Right hindlimb (tissue), 1 donor: ENCODE results near the gene PTPRT.

Experiments
- DNase-seq: peaks from one replicate; pipeline ENCODE4 v3.0.0-alpha.2; 2018

PTPRT gene

DNA sequence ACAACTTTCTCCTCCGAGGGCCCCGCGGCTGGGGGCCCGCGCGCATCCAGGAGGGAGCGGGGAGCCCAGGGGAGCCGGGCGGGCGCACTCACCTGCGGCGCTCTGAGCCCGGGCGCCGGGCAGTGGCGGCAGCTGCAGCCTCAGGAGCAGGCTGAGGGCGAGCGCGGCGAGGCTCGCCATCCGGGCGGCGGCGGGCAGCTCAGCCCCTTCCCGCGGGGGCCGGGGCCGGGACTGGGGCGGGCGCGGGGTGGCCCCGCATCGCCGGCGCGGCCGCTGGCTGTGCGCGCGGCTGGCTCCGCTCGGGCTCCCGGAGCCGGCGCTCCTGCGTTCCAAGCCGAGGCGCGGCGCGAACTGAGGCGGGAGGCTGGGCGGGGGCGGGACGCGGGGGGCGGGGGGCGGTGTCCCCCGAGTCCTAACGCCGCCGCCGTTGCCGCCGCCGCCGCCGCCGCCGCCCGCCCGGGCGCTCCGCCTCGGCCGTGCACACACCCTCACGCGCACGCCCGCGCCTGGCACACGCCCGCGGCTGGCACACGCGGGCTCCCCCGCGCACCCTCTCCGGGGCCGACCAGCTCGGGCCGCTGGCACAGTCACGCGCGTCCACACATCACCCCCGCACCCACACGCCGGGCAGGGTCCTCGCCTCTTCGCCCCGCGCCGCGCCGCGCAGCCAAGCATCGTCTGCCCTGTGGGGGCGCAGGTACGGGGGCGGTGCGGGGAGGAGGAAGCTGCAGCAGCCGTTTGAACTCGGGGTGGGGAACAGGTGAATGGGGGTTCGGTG, at the start of gene PTPRT:
Gene PTPRT (minus strand): TSS at position 353 of the 778 bp plus-strand sequence. CDS start 173 bp downstream, at position 180.
- DNase-seq, result no peak

DNA sequence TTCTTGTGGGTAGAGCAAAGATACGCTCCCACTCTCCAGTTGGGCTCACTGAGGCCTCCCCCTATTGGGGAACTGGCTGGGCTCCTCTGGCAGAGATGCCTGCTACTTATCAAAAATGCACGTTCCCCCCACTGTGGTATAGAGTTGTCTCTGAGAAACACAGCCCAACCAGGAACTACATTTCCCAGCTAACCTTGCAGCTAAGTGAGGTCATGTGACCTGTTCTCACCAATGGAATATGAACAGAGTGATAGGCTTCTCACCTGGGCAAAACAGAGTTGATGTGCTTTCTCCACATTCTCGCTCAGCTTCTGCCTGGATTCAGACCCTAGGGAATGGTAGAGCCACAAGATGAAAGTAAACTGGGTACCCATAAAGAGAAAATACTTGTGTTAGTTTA, 49.1 kb upstream of the PTPRT start:
- no peak for DNase-seq

DNA sequence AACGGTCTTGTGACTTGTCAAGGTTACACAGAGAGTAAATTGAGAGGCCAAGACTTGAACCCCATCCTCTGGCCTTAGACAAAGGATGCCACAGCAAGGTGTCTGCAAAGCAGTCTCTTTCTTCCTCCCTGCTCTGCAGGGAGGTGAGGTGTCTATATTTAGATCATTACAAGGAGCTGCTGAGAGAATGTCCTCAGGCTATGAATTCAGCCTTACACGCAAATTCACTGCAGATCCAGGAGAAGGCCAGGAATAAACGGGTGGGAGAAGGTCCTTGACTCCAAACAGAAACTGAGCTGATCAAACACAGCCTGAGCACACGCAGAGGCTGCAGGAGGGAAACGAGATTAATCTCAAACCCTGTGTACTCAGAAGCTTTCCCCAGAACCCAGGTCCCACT, 48.6 kb upstream of the PTPRT start:
- DNase-seq, result no peak

DNA sequence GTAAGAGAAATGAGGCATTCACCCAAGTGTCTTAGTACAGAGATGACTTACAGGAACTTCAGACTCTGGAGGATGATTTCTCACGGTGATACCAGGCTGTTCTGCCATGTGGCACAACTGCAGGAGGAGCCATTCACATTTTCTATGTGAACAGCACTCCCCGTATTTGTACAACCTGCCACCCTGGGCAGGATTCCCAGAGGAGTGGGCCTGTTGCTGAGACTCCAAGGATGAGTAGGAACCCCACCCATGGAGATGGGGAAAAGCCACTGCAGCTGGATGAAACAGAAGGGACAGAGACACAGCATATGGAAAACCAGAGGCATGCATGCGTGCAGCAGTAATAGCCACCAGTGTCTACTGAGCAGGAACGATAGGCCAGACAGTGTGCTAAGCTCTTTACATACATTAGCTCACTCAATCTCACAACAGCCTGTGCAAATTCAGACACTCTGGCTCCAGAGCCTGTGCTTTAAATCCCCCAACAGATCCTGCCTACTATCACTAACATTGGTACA, 48.0 kb upstream of the PTPRT start:
- no peak for DNase-seq

DNA sequence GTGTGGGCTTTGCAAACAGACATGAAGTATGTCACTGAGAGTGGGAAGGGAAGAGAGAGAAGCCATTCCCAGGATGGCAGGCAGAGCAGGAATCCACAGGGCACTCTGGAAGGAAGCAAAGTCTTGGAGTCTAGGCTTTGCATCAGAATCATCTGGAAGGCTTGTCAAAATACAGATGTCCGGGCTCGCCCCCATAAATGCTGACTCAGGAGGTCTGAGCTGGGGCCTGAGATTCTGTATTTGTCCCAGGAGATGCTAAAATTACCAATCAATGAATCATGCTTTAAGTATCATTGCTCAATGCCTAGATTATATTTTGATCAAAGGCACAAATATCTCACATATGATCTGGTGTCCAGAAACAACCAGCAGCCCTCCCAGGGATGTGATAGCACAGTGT, 46.3 kb upstream of the PTPRT start:
- no peak for DNase-seq

DNA sequence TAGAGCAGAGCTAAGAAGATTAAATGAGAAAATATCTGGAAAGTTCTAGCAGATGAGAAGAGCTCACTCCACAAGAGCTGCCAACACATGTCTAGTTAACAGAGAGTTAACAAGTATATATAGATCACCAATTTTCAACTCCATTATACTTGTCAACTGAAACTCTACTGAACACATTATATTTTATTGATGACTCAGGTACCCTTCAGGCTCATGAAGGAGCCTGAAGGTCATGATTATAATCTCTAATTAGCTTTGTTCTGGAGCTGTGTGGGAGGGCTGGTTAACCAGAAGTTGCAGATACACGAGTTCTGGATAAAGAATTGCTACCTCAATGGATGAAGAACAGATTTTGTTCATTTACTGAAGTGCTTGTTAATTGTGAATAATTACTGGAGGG, 42.1 kb upstream of the PTPRT start:
- DNase-seq, result no peak

DNA sequence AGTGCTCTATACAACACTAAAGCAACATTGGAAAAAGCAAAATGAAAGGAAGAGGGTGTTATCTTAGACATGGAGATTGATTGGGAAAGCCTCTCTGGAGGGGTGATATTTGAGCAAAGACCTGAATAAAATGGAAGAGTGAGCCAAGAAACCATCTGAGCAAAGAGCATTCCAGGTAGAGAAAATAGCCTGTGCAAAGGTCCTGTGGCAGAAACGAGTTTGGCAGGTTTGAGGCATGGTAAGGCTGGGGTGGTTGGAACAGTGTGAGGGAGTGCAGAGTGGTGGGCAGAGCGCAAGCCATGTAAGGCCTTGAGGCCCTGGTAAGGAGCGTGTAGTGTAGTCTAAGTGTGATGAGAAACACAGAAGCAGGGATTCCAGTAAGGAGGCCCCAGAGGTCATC, 40.0 kb upstream of the PTPRT start:
- no peak for DNase-seq

DNA sequence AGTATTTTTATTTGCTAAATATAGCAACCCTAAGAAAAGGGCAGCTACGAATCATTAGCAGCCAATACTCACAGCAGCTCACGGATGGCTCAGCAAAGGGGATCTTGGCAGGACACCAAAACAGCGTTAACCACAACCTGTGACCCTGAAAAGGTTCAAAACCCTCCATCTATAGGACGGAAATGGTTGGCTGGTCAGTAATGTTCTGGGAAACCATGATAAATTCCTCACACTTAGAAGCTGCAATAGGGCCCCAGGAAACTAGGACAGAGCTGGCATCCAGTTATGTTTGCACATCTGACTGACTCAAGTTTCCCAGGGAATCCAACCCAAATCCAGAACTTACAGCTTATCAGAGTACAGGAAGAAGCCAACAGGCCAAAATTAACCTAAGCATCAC, 30.9 kb upstream of the PTPRT start:
- no peak for DNase-seq

DNA sequence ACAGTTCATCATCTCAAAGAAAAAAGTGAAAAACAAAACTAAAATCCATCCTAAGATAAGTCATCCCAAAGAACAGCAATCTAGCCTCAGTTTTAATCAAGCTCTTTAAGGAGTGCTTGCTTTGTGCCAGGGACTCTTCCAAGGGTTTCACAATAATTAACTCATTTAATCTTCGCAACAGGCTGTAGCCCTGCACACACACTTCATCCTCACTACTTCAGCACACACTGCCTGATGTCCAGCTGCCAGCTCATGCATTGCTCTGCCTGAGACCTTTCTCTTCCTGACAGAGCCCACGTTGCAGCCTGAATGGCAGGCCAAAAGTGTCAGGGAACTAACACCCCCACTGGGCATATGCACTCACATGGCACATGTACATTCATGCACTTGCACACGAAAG, 21.2 kb upstream of the PTPRT start:
- no peak for DNase-seq

DNA sequence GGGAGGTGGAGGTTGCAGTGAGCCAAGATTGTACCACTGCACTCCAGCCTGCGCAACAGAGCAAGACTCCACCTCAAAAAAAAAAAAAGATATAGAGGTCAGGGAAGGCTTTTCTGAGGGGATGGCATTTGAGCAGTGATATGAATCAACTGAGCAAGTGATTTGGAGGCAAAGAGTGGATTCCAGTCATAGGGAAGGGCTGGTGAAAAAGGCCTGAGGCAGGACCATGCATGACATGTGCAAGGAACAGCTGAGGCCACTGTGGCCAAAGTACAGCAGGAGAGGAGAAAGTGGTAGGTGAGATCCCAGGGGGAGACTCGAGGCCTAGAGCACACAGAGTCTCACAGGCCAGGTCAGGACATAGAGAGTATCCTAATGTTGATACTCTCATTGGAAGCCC, 20.1 kb upstream of the PTPRT start:
- no peak for DNase-seq

DNA sequence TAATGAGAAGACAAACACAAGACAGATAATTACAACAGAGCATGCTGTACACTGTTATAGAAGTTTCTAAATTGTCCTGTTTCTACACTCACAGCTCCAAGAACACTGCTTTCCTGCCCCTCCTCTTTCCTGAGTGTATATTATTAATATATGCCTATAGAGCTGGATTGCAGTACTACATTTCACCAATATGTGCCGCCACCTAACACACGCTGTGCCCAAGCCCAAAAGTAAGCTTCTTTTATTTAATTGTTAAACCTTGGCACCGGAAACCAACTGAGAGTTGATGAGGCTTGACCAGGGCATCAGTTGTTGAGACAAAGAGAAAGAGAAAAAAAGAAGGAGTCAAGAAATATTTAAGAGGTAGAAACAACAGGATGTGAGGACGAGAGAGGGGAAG, 16.0 kb upstream of the PTPRT start:
- no peak for DNase-seq

DNA sequence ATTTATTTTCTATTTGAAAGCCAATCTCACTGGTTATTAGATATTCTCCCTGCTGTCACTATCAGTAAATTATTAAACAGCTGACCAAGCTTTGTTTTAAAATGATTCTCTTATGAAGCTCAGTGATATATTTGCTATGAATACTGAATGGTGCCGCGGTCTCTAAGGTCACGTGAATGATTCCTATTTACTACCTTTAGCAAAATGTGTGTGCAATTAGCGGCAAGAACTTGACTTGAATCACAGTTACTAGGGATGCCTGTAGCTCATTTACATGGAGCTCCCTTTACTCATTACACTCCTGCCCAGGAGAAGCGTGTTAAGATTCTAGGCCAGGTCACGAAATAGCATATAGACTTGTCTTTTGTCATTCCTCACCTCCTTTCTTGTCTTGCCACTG, 12.4 kb upstream of the PTPRT start:
- DNase-seq, result no peak

DNA sequence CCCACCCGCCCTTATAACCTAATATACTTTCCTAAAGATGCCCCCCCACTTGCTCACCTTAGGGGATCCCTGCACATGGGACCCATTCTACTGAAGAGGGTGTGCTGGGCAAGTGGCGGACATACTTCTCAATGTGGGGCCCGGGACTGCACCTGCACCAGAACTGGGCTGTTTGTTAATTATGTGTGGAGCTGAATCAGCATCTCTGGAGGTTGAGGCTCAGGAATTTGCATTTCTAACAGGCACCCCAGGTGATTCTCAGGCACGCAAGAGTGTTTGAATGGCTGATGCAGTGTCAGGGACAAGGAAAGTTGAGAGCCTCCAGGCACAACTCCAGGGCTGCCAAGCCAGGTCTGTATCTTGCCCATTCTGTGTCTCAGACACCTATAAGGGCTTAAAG, 8.9 kb upstream of the PTPRT start:
- DNase-seq, result no peak

DNA sequence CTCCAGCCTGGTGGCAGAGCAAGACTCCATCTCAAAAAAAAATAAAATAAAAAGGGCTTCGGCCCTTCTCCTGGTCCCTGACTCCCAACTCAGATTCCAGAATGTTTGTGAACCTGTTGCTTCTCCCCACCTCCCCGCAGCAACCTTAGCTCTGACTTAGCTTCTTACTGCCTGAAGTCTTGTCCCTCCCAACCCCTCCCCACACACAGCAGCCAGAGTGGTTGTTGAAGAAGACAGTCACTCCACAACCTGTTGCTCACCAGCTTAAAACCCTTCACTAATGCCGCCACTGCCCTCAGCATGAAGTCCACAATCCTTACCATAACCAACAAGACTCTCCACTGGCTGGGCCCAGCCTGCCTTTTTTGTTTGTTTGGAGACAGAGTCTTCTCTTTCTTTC, 6.5 kb upstream of the PTPRT start:
- no peak for DNase-seq

DNA sequence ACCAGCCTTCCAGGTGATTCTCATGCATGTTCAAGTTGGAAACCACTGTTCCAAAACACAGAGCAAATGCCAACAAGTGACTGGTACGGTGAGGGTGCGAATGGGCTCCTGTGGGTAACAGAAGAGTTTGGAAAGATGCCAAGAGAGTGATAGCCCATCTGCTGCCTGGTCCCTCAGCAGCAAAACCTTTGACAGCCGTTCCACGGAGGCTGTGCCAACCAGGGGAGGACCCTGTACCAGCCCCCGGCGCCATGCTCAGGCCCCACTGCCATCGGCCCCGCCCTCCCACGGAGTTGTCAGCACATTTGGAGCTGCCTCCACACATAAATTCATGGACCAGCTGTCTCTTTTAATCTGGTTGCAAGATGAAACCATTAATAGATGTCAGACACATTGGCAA, 4.4 kb upstream of the PTPRT start:
- DNase-seq, result no peak

DNA sequence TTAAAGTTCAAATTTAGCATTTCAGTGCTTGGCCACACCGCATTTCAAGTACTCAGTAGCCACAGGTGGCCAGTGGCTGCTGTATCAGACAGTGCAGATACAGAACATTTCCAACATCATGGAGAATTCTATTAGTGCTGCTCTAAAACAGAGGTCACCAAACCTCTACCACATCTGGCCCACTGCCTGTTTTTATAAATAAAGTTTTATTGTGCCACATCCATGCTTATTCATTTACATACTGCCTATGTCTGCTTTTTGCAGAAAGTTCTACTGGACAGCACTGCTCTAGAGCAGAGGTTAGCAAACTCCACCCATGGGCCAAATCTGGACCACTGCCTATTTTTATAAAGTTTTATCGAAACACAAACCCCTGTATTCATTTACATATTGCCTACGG, 3.7 kb upstream of the PTPRT start:
- no peak for DNase-seq

DNA sequence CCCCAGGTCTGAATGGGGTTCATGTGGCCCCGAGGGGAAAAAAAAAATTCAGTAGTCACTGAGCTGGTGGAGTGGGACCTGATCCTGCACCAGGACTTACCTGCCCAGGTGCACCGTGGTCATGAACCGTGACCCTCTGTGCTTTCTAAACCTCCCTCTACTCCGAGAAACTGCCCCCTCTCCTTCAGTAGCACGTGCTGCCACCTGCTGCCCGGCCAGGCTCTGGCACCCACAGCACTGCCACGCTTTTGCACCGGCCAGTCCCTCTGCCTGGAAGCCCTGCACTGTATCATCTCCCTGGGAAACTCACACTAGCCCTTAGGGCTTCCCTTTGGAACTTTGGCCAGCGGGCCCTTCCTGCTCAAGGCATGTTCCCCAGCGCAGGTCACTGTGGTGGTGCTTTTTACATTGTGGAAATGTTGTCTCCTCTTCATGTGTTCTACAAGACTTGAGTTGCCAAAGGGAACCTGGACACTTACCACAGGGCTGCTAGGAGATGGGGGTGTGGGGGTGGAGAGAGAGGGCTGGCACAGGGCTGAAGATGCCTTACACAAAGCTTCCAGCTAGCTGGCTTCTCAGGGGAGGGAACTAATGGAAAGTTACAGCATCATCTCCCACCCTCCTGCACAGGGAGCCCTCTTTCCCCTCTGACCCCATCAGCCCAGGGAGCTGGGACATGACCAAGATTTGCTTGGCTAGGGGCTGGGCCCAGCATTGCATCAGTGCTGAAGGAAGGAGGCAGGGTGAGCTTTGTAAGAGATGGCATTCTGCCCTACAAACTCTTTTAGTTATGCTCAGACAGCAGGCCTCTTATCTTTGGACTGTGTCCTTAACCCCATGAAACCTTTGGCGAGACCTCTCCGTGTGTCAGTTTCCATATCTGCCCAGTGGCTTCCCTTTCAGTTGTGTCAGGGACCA, 2.5 kb upstream of the PTPRT start:
- DNase-seq, result no peak

DNA sequence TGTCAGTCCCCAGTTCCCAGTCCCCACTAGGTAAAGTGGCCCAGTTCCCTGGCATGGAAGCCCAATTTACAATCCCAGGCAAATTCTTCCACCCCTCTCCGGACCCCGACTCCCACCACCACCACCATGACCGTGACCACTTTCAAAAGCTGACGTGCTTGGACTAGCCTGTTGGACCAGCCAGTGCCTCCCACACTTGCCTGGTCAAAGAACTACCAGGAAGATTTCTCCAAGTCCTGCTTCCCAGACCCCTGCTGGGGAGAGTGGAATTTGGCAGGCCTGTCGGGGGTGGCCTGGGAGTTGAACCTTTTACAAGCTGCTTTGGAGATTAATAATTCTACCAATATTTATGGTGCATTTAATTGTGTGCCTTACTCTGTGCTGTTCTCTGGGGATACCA, 1.4 kb upstream of the PTPRT start:
- DNase-seq, result no peak

DNA sequence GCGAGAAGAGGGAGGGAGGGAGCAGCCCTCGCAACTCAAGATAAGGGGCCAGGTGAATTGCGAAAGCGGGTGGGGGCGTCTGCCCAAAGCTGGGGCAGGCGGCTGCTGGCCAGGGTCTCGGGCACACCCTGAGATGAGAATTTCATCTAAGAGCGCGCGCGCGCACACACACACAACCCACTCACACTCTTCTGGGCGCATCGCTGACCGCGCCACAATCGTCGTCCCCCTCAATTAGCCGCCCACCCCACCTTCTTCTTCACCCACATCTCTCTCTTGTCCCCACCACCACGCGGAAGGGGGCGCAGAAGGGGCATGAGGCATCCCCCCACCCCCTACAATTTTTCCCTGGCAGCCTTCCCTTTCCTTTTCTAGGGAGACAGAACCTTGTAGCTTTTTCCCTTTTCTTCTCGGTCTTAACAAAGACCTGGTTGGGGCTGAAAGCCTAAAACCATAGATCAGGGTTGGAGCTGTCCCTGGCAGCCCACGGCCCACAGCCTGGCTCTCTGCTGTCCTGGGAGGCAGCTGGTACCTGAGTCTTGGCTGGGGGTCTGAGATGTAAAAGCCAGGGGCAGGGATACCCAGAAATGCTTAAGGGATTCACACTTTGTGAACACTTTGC, 737 bp upstream of the PTPRT start:
- no peak for DNase-seq

DNA sequence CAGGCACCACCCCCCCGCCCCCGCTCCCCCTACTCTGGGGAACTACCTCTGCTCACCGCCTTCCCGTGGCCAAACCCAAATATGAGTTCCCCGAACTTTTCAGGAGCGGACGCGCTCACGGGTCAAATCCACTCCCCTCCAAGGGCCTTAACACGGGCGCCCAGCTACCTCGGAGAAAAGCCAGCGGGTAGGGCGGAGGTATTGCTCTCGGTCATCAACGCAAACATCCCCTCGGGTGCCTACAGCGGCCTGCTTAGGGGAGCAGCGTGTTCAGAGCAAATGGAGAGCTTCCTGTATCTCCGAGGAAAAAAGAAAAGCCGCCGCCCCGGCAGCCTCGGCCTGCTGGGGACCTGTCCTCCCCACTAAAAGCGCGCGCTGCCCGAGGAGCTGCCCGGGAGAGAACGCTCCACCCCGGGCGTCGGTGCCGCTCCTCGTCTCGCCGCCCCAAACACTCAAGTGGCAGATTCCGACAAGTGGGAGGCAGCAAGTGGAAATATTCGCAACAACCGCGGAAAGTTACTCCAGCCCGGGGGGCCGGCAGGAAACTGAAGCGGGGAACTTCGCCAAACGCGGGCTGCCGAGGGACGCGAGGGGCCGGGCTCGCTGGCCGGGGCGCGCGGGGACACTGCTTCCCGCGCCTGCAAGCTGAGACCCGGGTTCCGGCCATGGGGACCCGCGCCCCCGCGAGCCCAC, 699 bp downstream of the PTPRT start:
- no peak for DNase-seq

DNA sequence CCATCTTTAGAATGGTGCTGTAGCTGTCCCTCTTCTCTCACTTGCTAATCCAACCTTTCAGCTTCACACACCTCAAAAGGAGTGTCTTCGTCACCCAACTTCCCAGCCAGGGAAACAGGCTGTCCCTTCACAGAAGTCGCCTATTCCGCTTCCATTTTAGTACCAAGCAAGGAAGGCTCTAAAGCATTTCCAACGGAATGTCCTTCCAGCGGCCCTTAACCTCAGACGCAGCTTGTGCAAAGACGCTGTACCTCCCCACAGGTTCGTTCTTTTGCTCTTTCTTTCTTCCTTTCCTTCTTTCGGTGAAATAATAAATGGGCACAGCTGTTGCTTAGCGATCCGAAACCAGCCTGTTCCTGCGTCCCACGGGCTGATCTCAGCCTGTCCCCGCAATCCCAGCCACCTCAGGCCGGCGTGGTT, 1.5 kb downstream of the PTPRT start:
- no peak for DNase-seq

DNA sequence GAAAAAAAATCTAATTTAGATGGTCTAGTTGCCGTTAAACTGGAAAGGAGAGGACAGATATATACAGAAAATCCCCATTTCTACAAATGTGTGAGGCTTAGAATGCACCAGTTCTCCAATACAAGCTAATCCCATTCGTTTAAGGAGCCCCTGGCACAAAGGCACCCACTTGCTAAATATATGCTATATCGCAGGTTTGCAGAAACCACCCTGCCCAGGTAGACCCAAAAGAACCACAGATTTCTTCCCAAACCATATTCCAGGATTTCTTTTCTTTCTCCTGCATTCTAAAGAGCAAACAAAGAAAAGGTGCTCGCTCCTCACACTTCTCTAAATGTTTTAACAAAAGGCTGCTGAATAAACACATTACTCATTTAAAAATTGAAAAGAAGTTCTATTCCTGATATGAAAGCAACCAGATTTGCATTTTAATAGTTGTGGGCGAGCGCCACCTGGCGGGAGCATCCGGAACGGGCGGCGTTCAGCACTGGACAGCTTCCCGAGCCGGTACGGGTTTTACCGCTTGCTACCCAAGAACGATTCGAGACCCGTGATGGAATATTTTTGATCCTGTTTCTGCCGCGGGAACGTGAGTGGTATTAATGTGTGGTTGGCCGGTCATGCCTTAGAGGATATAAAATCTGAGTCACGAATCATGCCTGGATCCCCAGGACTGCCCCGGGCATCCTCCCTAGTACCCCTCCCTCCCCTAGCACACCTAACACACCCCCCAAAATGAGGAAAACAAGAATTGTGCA, 2.1 kb downstream of the PTPRT start:
- DNase-seq, result peak; percentile 88
